ENCODE measurements around the gene COX8A.

The COX8A gene

DNA sequence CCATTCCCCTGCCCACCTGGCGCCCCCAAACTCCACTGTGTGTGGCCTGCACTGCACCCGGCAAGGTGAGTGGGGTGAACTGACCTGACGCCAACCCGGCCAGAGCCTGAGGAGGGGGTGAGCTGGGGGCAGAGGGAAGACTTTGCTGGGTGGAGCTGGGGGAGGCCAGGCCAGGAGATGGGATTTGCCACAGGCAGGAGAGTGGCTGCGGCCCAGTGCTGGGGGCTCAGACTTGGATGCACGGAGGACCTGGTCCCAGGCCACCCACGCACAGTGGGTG lies 43.5 kb downstream of the COX8A start:
- no peak for TF ChIP-seq Cebpa-rat (IDR thresholded peaks at IDR 0.05)
- H3K9me3 ChIP-seq = no peaks in the 10 kb centered on the region
- peaks cover 43% of the 10 kb centered on the region for H3K4me1 ChIP-seq
- no peak overlapping the region for H3K9ac ChIP-seq
- no peaks in the 10 kb centered on the region for H3K36me3 ChIP-seq
- H3K27me3 ChIP-seq = no peaks in the 10 kb centered on the region
- H3K27ac ChIP-seq = no peak overlapping the region
- no peak overlapping the region for H3K4me3 ChIP-seq
- peaks cover 60% of the 10 kb centered on the region for H4K20me1 ChIP-seq
- no peak overlapping the region for H3K4me2 ChIP-seq

DNA sequence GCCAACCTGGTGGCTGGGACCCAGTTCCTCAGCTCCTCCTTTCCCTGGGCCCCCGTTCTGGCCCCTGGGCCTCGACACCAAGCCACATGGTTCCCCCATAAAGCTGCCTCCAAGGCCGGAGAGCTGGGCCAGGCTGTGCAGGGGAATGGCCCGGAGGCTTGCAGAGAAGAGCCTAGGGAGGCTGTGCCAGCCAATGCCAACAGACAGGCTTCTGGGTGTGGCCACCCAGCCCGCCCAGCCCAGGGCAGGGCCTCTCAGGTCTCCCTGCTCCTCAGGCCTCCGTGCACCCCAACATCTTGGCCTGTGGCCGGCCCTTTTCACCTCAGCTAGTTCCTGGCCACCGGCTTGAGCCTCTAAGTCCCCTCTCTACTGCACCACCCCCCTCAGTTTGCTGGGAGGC lies 43.9 kb downstream of the COX8A start:
- Histone ChIP-seq H3K27me3 (no peaks in the 10 kb centered on the region), H3K27ac (no peak overlapping the region)

DNA sequence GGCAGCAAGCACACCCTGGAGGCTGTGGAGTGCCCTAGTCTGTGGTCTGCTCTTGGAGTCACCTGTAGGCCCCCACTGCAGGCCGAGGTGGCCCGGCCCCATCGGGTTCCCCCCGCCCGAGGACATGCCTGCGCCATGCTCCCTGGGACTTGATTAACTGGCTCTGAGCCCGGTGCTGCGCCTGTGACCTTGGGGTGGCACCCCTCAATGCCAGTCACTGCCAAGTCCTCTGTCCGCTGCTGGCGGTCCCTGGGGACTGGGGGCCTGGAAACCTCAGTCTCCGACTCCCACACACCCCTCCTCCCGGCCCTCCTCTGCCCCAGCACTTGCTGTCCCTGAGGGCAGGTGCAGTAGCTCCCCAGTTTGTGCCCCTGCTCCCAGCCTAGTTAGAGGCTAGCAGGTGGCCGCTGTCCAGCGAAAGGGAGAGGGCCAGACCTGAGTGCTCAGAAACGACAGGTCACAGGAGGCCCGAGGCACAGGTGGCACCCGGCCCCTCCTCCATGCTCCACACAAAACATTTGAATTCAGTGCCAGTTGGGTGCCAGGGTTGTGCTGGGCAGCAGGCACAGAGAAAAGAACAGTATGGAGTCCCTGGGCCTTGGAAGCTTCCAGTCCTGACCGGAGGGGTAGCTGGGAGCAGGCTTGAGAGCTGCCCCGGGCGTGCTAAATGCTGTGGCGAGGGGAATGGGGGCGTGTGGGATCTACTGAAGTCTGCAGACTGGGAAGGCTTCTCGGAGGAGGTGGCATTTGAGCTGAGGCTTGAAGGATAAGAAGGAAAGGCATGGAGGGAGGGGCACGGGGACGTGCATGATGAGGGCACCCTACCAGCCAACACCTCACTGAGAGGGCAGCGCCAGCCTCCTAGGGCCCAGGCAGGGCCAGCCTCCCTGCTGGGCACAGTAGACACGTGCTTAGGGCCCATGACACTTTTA lies 45.0 kb downstream of the COX8A start:
- Histone ChIP-seq H3K27ac (no peak overlapping the region), H4K20me1 (peaks cover 60% of the 10 kb centered on the region), H3K9me3 (no peaks in the 10 kb centered on the region), H3K9ac (no peak overlapping the region), H3K4me3 (no peak overlapping the region), H3K4me2 (peak overlapping the region; percentile 30), H3K27me3 (no peaks in the 10 kb centered on the region), H3K4me1 (peaks cover 58% of the 10 kb centered on the region), H3K36me3 (no peaks in the 10 kb centered on the region)
- TF ChIP-seq Cebpa-rat (IDR thresholded peaks at IDR 0.05) = no peak

More for the DNA sequence above, 43.9 kb downstream of the COX8A start:
- Histone ChIP-seq H4K20me1 (peaks cover 60% of the 10 kb centered on the region), H3K9me3 (no peaks in the 10 kb centered on the region), H3K4me2 (no peak overlapping the region), H3K4me3 (no peak overlapping the region), H3K4me1 (peaks cover 48% of the 10 kb centered on the region), H3K9ac (no peak overlapping the region), H3K36me3 (no peaks in the 10 kb centered on the region)
- TF ChIP-seq Cebpa-rat (IDR thresholded peaks at IDR 0.05) = no peak

DNA sequence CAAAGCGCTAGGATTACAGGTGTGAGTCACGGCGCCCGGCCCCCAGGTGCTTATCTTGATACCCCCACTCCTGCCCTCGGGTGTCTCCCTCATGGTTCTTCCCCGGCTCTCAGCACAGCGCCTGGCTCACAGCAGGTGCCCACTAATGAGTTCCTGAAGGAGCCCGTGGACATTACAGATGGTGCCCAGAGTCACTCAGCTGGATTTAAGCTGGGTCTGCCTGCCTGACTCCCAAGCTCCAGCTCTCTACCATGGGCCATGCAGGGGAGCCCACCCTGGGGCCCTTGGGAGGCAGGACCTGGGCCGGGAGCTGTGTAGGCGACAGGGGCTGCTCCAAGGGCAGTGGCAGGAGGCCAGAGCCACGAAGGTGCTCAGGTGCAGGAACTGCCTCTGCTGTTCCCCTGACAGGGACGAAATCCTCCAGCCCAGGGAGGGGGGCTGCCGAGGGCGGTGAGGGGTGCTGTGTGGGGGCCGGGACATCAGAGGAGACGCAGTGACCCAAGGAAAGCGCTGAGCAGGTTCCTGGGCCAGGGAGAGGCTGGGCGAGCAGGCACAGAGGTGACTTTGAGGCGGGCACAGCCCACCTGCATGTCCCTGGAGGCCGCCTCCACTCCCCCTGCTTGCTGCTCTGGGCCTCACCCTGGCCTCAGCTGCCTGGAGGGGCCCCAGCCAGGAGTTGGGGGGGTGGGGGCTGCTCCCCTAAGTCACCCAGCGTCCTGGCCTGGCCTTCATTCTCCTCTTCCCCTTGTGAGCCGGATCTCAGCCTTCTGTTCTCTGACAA lies 46.7 kb downstream of the COX8A start:
- Histone ChIP-seq H3K4me2 (peak overlapping the region; percentile 66), H4K20me1 (peaks cover 54% of the 10 kb centered on the region)

DNA sequence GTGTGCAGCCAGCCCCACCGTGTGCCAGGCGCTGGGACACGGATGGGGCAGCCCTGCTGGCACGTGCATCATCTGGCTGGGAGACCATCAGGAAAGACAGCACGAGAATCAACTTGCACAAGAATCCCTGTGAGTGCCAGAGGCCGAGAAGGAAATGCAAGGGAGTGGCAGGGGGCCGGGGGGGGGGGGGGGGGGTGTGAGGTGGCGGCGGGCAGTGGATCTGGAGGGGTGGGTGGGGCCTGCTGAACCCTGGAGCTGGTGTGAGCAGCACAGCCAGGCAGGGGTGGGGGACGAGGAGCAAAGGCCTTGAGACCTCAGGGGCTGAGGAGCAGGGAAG lies 47.3 kb downstream of the COX8A start:
- Histone ChIP-seq H3K4me3 (no peak overlapping the region), H3K4me2 (peak overlapping the region; percentile 88), H3K27me3 (no peaks in the 10 kb centered on the region), H3K9ac (0 out of 2 replicates have a peak overlapping the region, but pooled peaks have one; percentile 38), H3K9me3 (no peaks in the 10 kb centered on the region), H4K20me1 (peaks cover 51% of the 10 kb centered on the region), H3K36me3 (no peaks in the 10 kb centered on the region), H3K27ac (peak overlapping the region; percentile 53; the same call in 1 of the 2 replicates), H3K4me1 (peaks cover 77% of the 10 kb centered on the region)
- TF ChIP-seq Cebpa-rat (IDR thresholded peaks at IDR 0.05) = no peak

More for the DNA sequence above, 46.7 kb downstream of the COX8A start:
- H3K27me3 ChIP-seq = no peaks in the 10 kb centered on the region
- H3K27ac ChIP-seq = peak overlapping the region; percentile 53; the same call in 1 of the 2 replicates
- 0 out of 2 replicates have a peak overlapping the region, but pooled peaks have one; percentile 38 for H3K9ac ChIP-seq
- H3K4me3 ChIP-seq = no peak overlapping the region
- no peaks in the 10 kb centered on the region for H3K36me3 ChIP-seq
- no peaks in the 10 kb centered on the region for H3K9me3 ChIP-seq
- peaks cover 75% of the 10 kb centered on the region for H3K4me1 ChIP-seq
- TF ChIP-seq Cebpa-rat (IDR thresholded peaks at IDR 0.05) = no peak

DNA sequence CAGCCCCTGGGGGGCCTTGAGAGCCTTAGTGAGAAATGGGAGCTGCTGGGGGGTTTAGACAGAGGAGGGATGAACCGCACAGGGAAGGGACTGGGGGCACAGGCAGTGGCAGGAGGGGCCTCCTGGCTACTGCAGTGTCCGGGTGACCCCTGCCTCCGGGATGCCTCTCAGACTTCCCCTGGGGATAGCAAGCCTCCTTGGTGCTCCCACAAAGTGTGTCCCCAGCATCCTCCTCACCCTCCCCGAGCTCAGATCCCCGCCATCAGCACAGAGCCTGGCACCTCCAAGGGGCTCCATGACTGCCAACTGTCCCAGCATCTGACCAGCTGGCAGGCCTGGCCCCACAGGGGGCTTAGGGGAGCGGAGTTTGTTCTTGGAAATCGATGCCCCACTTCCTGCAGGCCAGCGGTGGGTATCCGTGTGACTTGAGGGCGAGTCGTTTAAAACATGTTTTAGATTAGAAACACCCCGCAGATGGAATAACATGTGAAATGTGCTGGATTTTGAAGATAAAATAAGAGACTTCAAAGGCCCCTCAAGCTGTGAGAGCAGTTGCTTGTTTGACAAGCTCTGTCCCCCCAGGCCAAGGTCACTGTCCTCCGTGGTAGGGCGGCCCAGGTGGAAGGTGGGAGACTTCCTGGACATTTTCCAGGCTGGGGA lies 47.8 kb downstream of the COX8A start:
- Histone ChIP-seq H4K20me1 (peaks cover 50% of the 10 kb centered on the region), H3K4me3 (no peak overlapping the region), H3K36me3 (no peaks in the 10 kb centered on the region), H3K27me3 (no peaks in the 10 kb centered on the region), H3K9me3 (no peaks in the 10 kb centered on the region), H3K27ac (0 out of 2 replicates have a peak overlapping the region, but pooled peaks have one; percentile 35), H3K9ac (peak overlapping the region; percentile 24; the same call in 1 of the 2 replicates), H3K4me2 (peak overlapping the region; percentile 88), H3K4me1 (peaks cover 82% of the 10 kb centered on the region)
- no peak for TF ChIP-seq Cebpa-rat (IDR thresholded peaks at IDR 0.05)

DNA sequence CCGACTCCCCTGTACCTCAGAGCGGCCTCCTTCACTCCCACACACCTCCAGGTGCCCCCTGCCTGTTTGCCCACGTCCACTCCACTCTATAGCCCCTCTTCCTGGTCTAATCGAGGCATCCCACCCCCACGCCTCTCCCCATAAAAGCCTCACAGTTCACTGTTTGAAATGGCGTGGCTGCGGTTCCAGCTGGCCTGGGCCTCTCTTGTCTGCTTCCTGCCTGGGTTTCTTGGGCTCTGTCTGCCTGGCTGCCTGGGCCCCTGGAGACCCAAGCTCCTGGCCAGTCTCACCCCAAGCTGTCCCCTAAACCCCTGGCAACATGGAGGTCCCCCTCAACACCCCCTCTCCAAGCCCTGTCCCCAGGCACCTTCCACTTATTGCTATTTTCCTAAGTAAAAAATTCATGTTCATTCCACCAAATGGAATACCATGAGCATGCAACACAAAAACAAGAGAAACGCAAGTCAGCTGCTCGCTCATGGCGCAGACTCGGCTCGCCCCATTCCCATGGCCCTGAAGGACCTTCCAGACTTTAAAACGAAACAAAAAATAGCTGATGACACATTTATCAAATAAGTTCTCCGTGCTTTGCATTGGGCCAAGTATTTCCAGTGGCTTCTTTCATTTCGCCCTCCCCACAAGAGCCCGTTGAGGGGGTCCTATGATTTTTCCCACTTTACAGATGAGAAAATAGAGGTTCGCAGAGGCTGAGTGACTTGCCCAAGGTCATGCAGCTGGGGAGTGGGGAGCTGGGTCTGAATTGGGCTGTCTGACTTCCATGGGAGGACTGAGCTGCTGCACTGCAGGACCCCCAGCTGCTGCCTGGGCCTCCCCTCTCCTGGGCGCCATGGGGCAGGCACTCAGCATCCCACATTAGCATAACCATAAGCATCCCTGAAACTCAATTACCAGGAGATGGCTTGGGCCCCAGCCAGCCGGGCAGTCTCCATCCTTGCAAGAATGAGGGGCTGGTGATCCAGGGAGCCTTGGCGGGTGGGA lies 49.6 kb downstream of the COX8A start:
- H3K27ac ChIP-seq = peak overlapping the region; percentile 82
- peaks cover 54% of the 10 kb centered on the region for H4K20me1 ChIP-seq
- H3K4me2 ChIP-seq = peak overlapping the region; percentile 88

DNA sequence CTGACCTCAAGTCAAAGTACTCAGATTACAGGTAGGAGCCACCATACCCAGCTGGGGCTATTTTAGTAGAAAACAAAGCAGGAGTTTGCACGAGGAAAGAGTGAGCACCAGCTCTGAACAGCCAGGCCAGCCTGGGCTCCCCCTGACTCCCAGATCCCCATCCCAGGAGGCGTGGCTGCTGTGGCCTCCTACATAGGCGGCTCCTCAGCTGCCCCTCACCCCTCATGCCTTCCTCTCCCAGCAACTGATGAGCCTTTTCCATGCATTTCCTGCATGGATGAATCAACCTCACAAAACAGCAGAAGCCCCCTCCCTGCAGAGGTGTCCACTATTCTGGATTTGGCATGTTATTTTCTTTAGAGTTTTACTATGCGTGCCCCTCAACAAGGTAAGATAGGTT lies 50.8 kb downstream of the COX8A start:
- H3K9ac ChIP-seq = no peak overlapping the region
- peaks cover 92% of the 10 kb centered on the region for H3K4me1 ChIP-seq
- H3K4me3 ChIP-seq = no peak overlapping the region
- no peaks in the 10 kb centered on the region for H3K27me3 ChIP-seq
- H3K36me3 ChIP-seq = no peaks in the 10 kb centered on the region
- peaks cover 53% of the 10 kb centered on the region for H4K20me1 ChIP-seq
- H3K9me3 ChIP-seq = no peaks in the 10 kb centered on the region
- TF ChIP-seq Cebpa-rat (IDR thresholded peaks at IDR 0.05) = no peak
- no peak overlapping the region for H3K27ac ChIP-seq
- peak overlapping the region; percentile 88 for H3K4me2 ChIP-seq

More for the DNA sequence above, 49.6 kb downstream of the COX8A start:
- Histone ChIP-seq H3K27me3 (no peaks in the 10 kb centered on the region), H3K9me3 (no peaks in the 10 kb centered on the region), H3K4me1 (peaks cover 88% of the 10 kb centered on the region), H3K36me3 (no peaks in the 10 kb centered on the region), H3K9ac (peak overlapping the region; percentile 22; the same call in 1 of the 2 replicates), H3K4me3 (peak overlapping the region; percentile 24; the same call in 1 of the 2 replicates)
- no peak for TF ChIP-seq Cebpa-rat (IDR thresholded peaks at IDR 0.05)
